A549 (cell line): ENCODE measurements around the gene SCN5A. TPM values are rescaled to one million over a fixed set of nuclear protein-coding genes. Genes with fewer than 3 reads are reported as not detected.

Source experiments
- ATAC-seq, 2 experiments: fragments of 200-7000 bp in 1 of 2; fragments of >200 bp in 1 of 2; cut with Nextera tagmentation in 1 of 2; cut with Tn5 transposase in 1 of 2; 3 replicates each; pipeline versions ENCODE4 v1.8.0 to v1.9.1; 2018 to 2020; ENCODE audit warnings: mild to moderate bottlenecking in 1 of 2, moderate library complexity in 1 of 2
- CTCF ChIA-PET: fragments of 300-600 bp; sonication (Branson Sonifier 250); formaldehyde crosslinking; extraction: SDS; loops from one replicate; lab custom pipeline; 2021; ENCODE audit warnings: antibody characterized with exemption, inconsistent platforms; lab: Yijun Ruan, JAX
- POLR2A ChIA-PET: fragments of 350-600 bp; formaldehyde crosslinking; extraction: SDS; loops from one replicate; lab custom pipeline; 2021; ENCODE audit warnings: antibody characterized with exemption, inconsistent platforms; lab: Yijun Ruan, JAX
- DNase-seq, 2 experiments: peaks; one replicate each; pipeline versions ENCODE4 v3.0.0 to v3.0.0-alpha.2; 2011 to 2016; ENCODE audit warnings: low read depth in 1 of 2, low spot score in 1 of 2
- FAIRE-seq: peaks from 2 replicates; lab custom pipeline; 2011; peaks lifted over from hg19 to GRCh38; lab: Jason Lieb, UNC
- H3K27ac ChIP-seq, 2 experiments: fragments of >200 bp; sonication (Bioruptor Twin); formaldehyde crosslinking; 3 replicates each; pipeline ENCODE4 v1.5.1; 2016 to 2017
- H3K4me1 ChIP-seq: fragments of >200 bp; sonication (Bioruptor Twin); formaldehyde crosslinking; 3 replicates; pipeline ENCODE4 v1.6.1; 2016
- H3K4me2 ChIP-seq: fragments of >200 bp; sonication (Bioruptor Twin); formaldehyde crosslinking; 3 replicates; pipeline ENCODE4 v1.6.1; 2016
- H3K4me3 ChIP-seq: fragments of >200 bp; sonication (Bioruptor Twin); formaldehyde crosslinking; 3 replicates; pipeline ENCODE4 v1.5.1; 2016
- H3K9me3 ChIP-seq: fragments of >200 bp; sonication (Bioruptor Twin); formaldehyde crosslinking; 3 replicates; pipeline ENCODE4 v1.6.1; 2016
- BCL3 ChIP-seq: fragments of >200 bp; sonication (Bioruptor Twin); formaldehyde crosslinking; IDR thresholded peaks from 3 replicates; pipeline ENCODE4 v1.6.1; 2016
- CBX8 ChIP-seq: fragments of 200-600 bp; sonication (generic); IDR thresholded peaks from 2 replicates; pipeline ENCODE4 v1.6.1; 2016
- CHD4 ChIP-seq: fragments of 200-600 bp; sonication (generic); IDR thresholded peaks from 2 replicates; pipeline ENCODE4 v1.6.1; 2016; ENCODE audit warnings: antibody characterized with exemption, mild to moderate bottlenecking, borderline replicate concordance
- EHF ChIP-seq: fragments of 250-450 bp; sonication (Bioruptor Pico); IDR thresholded peaks from 2 replicates; pipeline ENCODE4 v1.5.0; 2020; ENCODE audit warnings: mild to moderate bottlenecking
- EHMT2 ChIP-seq: fragments of 200-600 bp; sonication (generic); IDR thresholded peaks from 2 replicates; pipeline ENCODE4 v1.6.1; 2016; ENCODE audit warnings: antibody characterized with exemption, low read depth, mild to moderate bottlenecking, moderate library complexity
- ELK1 ChIP-seq: fragments of 150-350 bp; IDR thresholded peaks from 2 replicates; pipeline ENCODE4 v1.6.1; 2014; ENCODE audit warnings: low read depth, mild to moderate bottlenecking, low read length
- FOSB ChIP-seq: fragments of 250-450 bp; sonication (Bioruptor Pico); IDR thresholded peaks from 2 replicates; pipeline ENCODE4 v1.5.0; 2020; ENCODE audit warnings: mild to moderate bottlenecking, moderate library complexity
- HEYL ChIP-seq: fragments of 250-450 bp; sonication (Bioruptor Pico); IDR thresholded peaks from 2 replicates; pipeline ENCODE4 v1.8.0; 2021; ENCODE audit warnings: mild to moderate bottlenecking, moderate library complexity
- HOXB5 ChIP-seq: fragments of 250-450 bp; sonication (Bioruptor Pico); IDR thresholded peaks from 2 replicates; pipeline ENCODE4 v1.5.0; 2020; ENCODE audit warnings: mild to moderate bottlenecking, moderate library complexity
- KDM5A ChIP-seq: fragments of 200-600 bp; sonication (generic); IDR thresholded peaks from 2 replicates; pipeline ENCODE4 v1.6.1; 2016; ENCODE audit warnings: antibody characterized with exemption, mild to moderate bottlenecking
- MAZ ChIP-seq: fragments of 150-350 bp; IDR thresholded peaks from 2 replicates; pipeline ENCODE4 v1.6.1; 2014; ENCODE audit warnings: antibody characterized with exemption, low read depth, low read length, borderline replicate concordance
- NFE2L2 ChIP-seq: fragments of 150-350 bp; conservative IDR thresholded peaks from 2 replicates; pipeline ENCODE4 v1.6.1; 2014; ENCODE audit warnings: low read length
- POLR2AphosphoS2 ChIP-seq: conservative IDR thresholded peaks from 2 replicates; pipeline ENCODE4 v1.6.1; 2012; ENCODE audit warnings: low read length, improper control_type of control experiment, inconsistent platforms
- RAD21 ChIP-seq, 2 experiments: fragments of >200 bp in 1 of 2; sonication (Bioruptor Twin) in 1 of 2; formaldehyde crosslinking in 1 of 2; IDR thresholded peaks in 1 of 2; conservative IDR thresholded peaks in 1 of 2; 2 replicates in 1 of 2; 3 replicates in 1 of 2; pipeline ENCODE4 v1.6.1; 2012 to 2018; ENCODE audit warnings: inconsistent platforms in 1 of 2
- RCOR1 ChIP-seq: fragments of 150-350 bp; IDR thresholded peaks from 2 replicates; pipeline ENCODE4 v1.6.1; 2014; ENCODE audit warnings: antibody characterized with exemption, low read length, low read depth
- SMC3 ChIP-seq: fragments of >200 bp; sonication (Bioruptor Twin); formaldehyde crosslinking; IDR thresholded peaks from 3 replicates; pipeline ENCODE4 v1.6.1; 2018; ENCODE audit warnings: inconsistent platforms
- ZC3H11A ChIP-seq: fragments of 450-650 bp; IDR thresholded peaks from 2 replicates; pipeline ENCODE4 v1.6.1; 2014; ENCODE audit warnings: antibody characterized with exemption, mild to moderate bottlenecking
- WGBS: methylation state at CpG from one replicate; pipeline ENCODE4 v1.1.6; 2017; ENCODE audit errors: missing lambda C conversion rate; 5-methylcytosine and 5-hydroxymethylcytosine counted together
- polyA plus RNA-seq, 4 experiments: library from polyadenylated mRNA; depleted of rRNA in 3 of 4; stranded (reverse); fragments of >200 nt; fragmentation: RNase III in 1 of 4; extraction: RNeasy Plus Mini Kit Qiagen cat#74134 plus additional on column Dnase treatment in 1 of 4; gene quantifications; 2 replicates in 3 of 4; 3 replicates in 1 of 4; pipeline ENCODE4 v1.2.3, GENCODE V29; 2011 to 2017
- TF ChIP-seq, protein P1 (sequence below): IDR thresholded peaks from 2 replicates; pipeline ENCODE4 v1.6.1; 2012
- TF ChIP-seq, protein P2 (sequence below): fragments of >200 bp; sonication (Bioruptor Twin); formaldehyde crosslinking; IDR thresholded peaks from 3 replicates; pipeline ENCODE4 v1.5.1; 2016

SCN5A gene
- polyA plus RNA-seq, 2 of the 4 experiments (the other 2 are of a cell fraction): 0.09 to 0.19 TPM

DNA sequence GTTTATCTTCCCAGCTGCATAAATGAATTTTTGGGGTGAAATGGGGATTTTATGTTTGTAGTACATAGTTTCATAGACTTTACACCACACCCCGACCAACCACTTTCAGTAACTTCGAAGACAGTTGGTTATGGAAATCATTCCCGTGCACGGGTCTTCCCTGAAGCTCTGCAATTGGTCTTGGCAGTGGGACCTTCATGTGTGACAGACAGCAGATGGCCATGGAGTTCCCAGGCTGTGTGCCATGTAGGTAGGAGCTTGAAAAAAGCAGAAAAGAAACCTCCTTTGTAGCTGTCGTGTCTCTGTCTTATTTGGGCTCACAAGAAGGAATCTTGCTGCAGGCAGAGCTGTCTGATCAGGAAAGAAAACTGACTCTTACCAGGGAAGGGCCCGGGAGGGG, 127.5 kb downstream of the SCN5A start:
- no peak for DNase-seq
- no peaks in the 10 kb centered on the region for H3K4me1 ChIP-seq
- H3K9me3 ChIP-seq: no peaks in the 10 kb centered on the region
- no peak for TF ChIP-seq HOXB5 (CRISPR knock-in tag)
- no peak for TF ChIP-seq ELK1
- no peak for TF ChIP-seq CHD4
- TF ChIP-seq KDM5A: no peak
- TF ChIP-seq HEYL: no peak
- TF ChIP-seq EHMT2: no peak
- TF ChIP-seq FOSB (CRISPR knock-in tag): no peak
- TF ChIP-seq CBX8: no peak
- no peak for TF ChIP-seq NFE2L2
- TF ChIP-seq, protein P1, sequence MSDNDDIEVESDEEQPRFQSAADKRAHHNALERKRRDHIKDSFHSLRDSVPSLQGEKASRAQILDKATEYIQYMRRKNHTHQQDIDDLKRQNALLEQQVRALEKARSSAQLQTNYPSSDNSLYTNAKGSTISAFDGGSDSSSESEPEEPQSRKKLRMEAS: no peak
- no peak for TF ChIP-seq MAZ
- no peak for TF ChIP-seq EHF (CRISPR knock-in tag)
- TF ChIP-seq RCOR1: no peak
- TF ChIP-seq BCL3: no peak
- ChIA-PET POLR2A (no interaction called here), CTCF (interaction anchor here (0.6 to 8.8 kb wide), 65 partner anchors 9 to 770 kb away, joined by 3 to 82 read pairs (median 5); partner anchors contain the start of genes EXOG, SCN5A and XYLB)
- H3K27ac ChIP-seq: no peak overlapping the region
- WGBS: 96% methylated on average over 6 of the region's 6 CpGs
- FAIRE-seq: no peak
- H3K4me2 ChIP-seq: no peak overlapping the region
- no peak overlapping the region for H3K4me3 ChIP-seq
- no peak for ATAC-seq

GRCh38 chr3:38521391-38521987, 128.0 kb downstream of the SCN5A start:
- WGBS: under 1% methylated on average over 5 of the region's 5 CpGs
- no peak overlapping the region for H3K27ac ChIP-seq
- peak; percentile 63 to 82; a peak in 5 of 6 replicates for ATAC-seq
- peak; percentile 46 for FAIRE-seq
- TF ChIP-seq POLR2AphosphoS2: no peak
- TF ChIP-seq RAD21 (conservative IDR thresholded peaks at IDR 0.05 in 1 of 2, IDR thresholded peaks at IDR 0.05 in 1 of 2): peak; percentile 69 to 78
- peak; percentile 88 for TF ChIP-seq SMC3
- no peak for TF ChIP-seq ZC3H11A
- no peak for TF ChIP-seq ELK1
- TF ChIP-seq, protein P2, sequence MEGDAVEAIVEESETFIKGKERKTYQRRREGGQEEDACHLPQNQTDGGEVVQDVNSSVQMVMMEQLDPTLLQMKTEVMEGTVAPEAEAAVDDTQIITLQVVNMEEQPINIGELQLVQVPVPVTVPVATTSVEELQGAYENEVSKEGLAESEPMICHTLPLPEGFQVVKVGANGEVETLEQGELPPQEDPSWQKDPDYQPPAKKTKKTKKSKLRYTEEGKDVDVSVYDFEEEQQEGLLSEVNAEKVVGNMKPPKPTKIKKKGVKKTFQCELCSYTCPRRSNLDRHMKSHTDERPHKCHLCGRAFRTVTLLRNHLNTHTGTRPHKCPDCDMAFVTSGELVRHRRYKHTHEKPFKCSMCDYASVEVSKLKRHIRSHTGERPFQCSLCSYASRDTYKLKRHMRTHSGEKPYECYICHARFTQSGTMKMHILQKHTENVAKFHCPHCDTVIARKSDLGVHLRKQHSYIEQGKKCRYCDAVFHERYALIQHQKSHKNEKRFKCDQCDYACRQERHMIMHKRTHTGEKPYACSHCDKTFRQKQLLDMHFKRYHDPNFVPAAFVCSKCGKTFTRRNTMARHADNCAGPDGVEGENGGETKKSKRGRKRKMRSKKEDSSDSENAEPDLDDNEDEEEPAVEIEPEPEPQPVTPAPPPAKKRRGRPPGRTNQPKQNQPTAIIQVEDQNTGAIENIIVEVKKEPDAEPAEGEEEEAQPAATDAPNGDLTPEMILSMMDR: peak; percentile 94
- TF ChIP-seq FOSB (CRISPR knock-in tag): no peak
- TF ChIP-seq, all 56 proteins: peak for 3
- CTCF ChIA-PET: interaction anchor here (0.6 to 8.8 kb wide), 71 partner anchors 8 to 770 kb away, joined by 3 to 82 read pairs (median 5); partner anchors contain the start of genes EXOG, SCN5A and XYLB
- no peaks in the 10 kb centered on the region for H3K9me3 ChIP-seq
- POLR2A ChIA-PET: no interaction called here
- peak; percentile 47 to 73 for DNase-seq
- no peaks in the 10 kb centered on the region; the same call in 2 of the 3 replicates for H3K4me1 ChIP-seq
- no peak overlapping the region for H3K4me2 ChIP-seq
- no peak overlapping the region for H3K4me3 ChIP-seq
